ENCODE data around the gene LILRA5.
A peak's percentile ranks its signal among the peaks of the same experiment; 100 is the strongest.
"Not testable (repeated sequence)": the region's sequence is repeated elsewhere in the genome, so short reads cannot be mapped to it uniquely, and the experiment has no call there.

LILRA5 gene

DNA sequence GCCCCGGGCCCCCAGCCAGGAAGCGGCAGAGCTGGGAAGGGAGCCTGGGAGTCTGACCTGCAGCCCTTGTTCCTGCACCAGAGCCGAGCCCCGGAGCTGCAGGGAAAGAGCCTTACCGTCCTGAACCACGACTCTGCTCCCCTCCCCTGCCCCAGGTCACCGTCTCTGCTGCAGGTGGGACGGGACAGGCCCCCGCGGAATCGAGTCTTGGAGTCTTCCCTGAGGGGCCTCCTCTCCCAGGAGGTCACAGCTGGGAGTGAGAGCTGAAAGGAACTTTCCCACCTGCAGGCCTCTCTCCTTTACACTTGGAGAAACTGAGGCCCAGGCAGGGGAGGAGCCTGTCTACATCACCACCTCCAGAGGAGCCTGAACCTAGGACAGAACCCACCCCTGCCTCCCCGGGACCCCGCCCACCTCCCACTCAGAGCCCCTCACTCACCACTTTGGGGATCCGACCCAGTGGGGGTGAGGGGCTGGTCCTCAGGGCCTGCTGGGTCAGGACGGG is 35.8 kb downstream of the LILRA5 start:
- not testable (repeated sequence) for DNase-seq (ENCODE audit: low read depth in 1 of 2, low spot score in 1 of 2)

DNA sequence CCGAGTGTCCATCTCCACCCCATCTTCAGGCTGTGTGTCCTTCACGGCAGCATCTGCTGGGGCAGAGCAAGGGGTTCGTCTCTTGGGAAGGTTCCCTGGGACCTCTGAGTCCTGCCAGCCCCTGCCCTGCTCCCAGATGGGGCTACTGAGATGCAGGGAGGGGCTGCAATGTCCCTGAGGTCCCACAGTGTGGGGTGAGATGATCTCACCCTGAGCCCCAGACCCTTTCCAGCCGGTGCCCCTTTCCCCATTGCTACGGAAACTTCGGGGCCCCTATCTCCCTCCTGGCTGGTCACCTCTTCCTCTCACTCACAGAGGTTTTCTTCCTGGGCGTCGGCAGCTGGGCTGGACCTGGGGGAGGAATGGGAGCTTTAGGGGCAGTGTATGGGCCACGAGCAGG is 37.0 kb downstream of the LILRA5 start:
- DNase-seq (ENCODE audit: low read depth in 1 of 2, low spot score in 1 of 2) = no peak

DNA sequence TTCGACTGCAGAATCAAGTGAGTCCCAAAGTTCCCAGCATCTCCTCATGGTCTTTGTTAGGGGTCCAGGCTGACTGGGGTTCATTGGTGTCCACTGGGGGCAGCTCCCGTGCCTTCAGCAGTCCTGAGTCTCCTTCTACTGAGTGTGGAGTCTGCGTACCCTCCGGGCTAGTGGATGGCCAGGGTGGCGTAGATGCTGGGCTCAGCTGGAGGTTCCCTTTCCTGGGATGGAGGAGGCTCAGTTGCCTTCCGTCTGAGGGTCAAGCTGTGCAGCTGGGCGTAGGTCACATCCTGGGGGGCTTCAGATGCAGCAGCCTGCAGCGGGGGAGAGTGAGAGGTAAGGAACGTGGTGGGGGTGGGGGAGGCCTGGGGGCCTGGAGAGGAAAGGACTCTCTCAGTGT is 38.5 kb downstream of the LILRA5 start:
- DNase-seq (ENCODE audit: low read depth in 1 of 2, low spot score in 1 of 2) = not testable (repeated sequence)

DNA sequence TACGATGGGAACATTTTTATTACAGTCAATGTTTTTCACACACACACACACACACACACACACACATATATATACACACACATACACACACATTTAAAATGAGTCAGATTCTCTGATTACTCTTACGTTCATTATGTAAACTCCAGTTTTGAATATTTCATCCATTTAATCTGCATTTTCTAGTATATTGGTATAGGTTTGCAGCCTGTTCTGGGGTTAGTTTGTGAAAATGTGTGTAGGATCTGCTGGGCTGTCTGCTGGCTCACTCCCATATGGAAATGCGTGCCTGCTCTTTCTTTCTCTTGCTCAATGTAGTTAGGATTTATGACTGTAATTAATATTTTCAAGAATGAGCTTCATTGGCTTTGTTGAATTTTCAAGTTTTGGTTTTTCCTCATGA is 39.1 kb downstream of the LILRA5 start:
- no peak for DNase-seq (ENCODE audit: low read depth in 1 of 2, low spot score in 1 of 2)

DNA sequence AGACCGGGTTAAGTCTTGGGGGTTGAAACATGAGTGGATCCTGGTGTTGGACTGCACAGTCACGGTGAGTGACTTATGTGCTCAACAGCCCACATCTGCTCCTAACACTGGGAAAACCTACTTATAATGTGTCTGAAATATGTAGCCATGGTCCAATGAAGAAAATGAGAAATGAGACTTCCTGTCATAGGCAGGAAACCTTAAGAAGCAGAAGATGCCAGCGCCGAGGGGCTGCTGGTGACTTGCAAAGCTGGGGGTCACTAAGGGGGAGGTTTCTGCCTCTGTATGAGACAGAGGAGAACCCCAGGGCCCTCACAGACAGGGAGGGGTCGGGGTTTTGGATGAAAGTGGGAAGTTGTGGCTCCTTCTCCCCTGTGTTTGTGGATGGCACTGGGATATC is 40.8 kb downstream of the LILRA5 start:
- not testable (repeated sequence) for DNase-seq (ENCODE audit: low read depth in 1 of 2, low spot score in 1 of 2)

DNA sequence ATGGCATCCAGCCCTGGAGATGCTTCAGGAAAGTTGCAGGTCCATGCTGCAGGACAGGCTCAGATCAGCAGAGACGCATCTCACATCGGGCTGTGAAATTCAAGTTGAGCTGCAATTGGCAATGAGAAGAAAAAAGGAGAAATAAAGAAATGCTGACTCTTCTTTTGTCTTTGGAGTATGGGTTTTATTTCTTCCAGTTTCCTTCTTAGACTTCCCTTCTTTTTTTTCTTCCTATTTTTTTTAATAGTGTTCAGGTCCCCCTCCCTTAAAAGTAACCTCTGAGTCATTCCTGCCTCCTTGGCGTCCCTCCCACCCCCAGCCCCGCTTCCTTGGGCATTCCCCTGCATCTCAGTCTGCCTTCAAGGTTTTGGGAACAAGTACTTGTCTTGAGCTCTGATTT is 41.4 kb downstream of the LILRA5 start:
- not testable (repeated sequence) for DNase-seq (ENCODE audit: low read depth in 1 of 2, low spot score in 1 of 2)

DNA sequence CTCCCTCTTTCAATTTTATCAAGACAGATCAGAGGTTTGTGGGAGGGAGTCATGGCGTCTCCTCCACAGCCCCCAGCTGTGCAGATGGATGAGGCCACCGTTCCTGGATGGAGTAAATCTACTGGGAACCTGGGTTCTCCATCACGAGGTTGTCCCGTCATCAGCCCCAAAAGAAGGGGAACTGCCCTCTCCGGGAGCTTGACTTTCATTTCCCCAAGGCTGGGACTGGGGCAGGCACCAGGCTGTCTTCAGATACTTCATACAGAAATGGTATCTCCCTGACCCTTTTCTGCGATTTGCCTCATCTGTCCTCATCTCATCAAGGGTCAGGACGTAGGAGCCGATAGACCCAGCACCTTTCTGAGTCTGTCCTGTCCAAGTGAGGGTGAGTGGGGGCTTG is 41.9 kb downstream of the LILRA5 start:
- DNase-seq (ENCODE audit: low read depth in 1 of 2, low spot score in 1 of 2) = no peak

DNA sequence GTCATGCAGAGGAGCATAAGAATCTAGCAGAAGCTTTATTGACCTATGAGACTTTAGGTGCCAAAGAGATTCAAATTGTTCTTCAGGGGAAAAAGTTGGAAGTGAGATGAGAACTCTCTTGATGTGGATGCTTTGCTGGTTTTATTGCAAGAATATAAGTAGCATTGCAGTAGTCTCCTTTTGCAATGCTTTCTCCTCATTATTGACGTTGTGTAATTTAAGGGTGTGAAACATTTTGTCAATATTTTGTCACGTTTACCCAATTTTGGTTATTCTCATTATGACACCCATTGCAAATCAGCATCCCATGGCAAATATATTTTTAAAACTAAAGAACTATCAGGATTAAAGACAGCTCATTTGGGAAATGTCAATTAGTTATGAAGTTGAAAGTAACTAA is 44.0 kb downstream of the LILRA5 start:
- no peak for DNase-seq (ENCODE audit: low read depth in 1 of 2, low spot score in 1 of 2)

DNA sequence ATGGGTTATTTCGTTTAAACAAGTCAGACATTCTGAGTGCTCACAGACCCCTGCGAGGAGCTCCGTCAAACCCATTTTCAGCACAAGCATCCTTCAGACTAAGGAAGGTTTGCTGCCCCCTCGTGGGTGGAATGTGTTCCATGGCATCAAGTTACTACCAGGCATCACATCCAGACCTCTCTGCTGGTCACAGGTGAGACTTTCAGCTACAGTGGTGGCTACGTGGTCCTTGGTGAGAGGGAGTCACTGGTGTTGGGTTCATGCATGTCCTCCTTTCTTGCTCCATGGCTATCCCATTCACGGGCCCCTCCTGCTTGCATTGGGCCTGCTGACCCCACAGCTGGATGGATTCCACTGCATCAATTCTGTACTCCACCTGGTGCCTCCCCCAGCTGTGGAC is 46.8 kb downstream of the LILRA5 start:
- peak; percentile 29 to 49 for DNase-seq (ENCODE audit: low read depth in 1 of 2, low spot score in 1 of 2)

DNA sequence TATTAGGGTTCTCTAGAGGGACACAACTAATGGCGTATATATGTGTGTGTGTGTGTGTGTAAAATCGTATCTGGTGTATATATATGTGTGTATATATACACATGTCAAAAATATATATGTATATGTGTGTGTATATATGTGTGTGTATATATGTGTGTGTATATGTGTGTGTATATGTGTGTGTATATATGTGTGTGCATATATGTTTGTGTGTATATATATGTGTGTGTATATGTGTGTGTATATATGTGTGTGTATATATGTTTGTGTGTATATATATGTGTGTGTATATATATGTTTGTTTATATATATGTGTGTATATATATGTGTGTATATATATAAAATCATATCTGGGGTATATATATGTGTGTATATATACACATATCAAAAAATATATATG is 50.5 kb downstream of the LILRA5 start:
- no peak for DNase-seq (ENCODE audit: low read depth in 1 of 2, low spot score in 1 of 2)

DNA sequence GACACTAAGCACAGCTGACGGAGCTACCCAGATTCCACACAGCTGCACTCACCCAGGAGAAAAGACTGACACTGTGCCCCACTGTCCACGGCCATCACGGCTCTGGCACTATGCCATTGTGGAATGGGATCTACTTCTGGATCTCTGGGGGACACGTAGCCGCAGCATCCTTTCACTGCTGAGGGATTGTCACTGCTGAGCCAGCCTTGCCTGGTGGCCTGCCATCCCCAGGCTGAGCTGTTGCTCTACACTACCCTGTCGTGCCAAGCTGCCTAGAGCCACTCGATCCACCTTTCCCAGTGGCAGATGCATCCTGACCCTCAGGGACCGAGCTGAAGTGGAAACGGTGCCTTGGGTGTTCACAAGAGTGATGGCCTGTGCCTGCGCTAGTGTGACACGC is 50.9 kb downstream of the LILRA5 start:
- DNase-seq (ENCODE audit: low read depth in 1 of 2, low spot score in 1 of 2) = no peak

DNA sequence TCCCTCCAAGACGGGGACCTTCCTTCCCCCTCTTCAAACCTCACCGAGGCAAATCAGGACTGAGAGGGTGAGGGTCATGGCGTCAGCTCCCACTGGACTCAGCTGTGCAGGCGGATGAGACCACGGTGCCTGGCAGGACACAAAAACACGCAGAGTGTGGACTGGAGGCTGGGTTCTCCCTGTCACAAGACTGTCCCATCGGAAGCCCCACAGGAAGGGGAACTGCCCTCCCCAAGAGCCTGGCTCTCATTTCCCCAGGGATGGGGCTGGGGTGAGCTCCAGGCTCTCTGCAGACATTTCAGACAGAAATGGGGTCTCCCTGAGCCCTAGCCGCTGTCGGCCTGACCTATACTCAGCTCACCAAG is 55.9 kb downstream of the LILRA5 start, which contains the start of gene LILRB5:
LILRB5 (minus strand) TSS at position 158 of the 365 bp plus-strand sequence; CDS start at position 78, 80 bp downstream.
- no peak for DNase-seq (ENCODE audit: low read depth in 1 of 2, low spot score in 1 of 2)

Data from stimulated activated CD4-positive, alpha-beta T cell treated with anti-CD3 and anti-CD28 coated beads, Interleukin-15, amount 100 ng/mL, for 1 hour (primary cell).